A673 (cell line): ENCODE data around the gene ZNF860. TPM values are rescaled to one million over a fixed set of nuclear protein-coding genes. Genes with fewer than 3 reads are reported as not detected.

Experiments
- BruUV-seq: library from RNA; stranded (reverse); fragments of 400-500 nt; replicated peaks from 2 replicates; lab custom pipeline; 2021; lab: Mats Ljungman, UMichigan
- CTCF ChIA-PET: fragments of 300-600 bp; sonication (Branson Sonifier 250); formaldehyde crosslinking; loops from one replicate; lab custom pipeline; 2022; ENCODE audit warnings: antibody characterized with exemption; lab: Charles Lee
- POLR2A ChIA-PET: fragments of 300-600 bp; sonication (Branson Sonifier 250); formaldehyde crosslinking; loops from one replicate; lab custom pipeline; 2022; ENCODE audit warnings: antibody characterized with exemption; ENCODE audit not compliant: low non-redundant PET; lab: Charles Lee
- DNase-seq: peaks from one replicate; pipeline ENCODE4 v3.0.0-alpha.2; 2015; ENCODE audit warnings: low spot score
- H3K27ac ChIP-seq: fragments of 200-600 bp; sonication (generic); 2 replicates; pipeline ENCODE4 v1.5.1; 2016; ENCODE audit warnings: mixed run types, low read depth, mild to moderate bottlenecking, mixed read lengths, antibody characterized with exemption, low read length; ENCODE audit not compliant: poor library complexity, severe bottlenecking
- H3K27me3 ChIP-seq: fragments of 200-600 bp; sonication (generic); replicated peaks from 2 replicates; pipeline ENCODE4 v1.6.1; 2017; ENCODE audit warnings: mixed run types, low read depth, mild to moderate bottlenecking, mixed read lengths, antibody characterized with exemption, low read length; ENCODE audit not compliant: insufficient read depth, poor library complexity
- H3K36me3 ChIP-seq: fragments of 200-600 bp; sonication (generic); 2 replicates; pipeline ENCODE4 v1.6.1; 2016; ENCODE audit warnings: mixed run types, mild to moderate bottlenecking, mixed read lengths, antibody characterized with exemption, low read length; ENCODE audit not compliant: insufficient read depth, poor library complexity, severe bottlenecking
- H3K4me1 ChIP-seq: fragments of 200-600 bp; sonication (generic); 2 replicates; pipeline ENCODE4 v1.6.1; 2017; ENCODE audit warnings: mixed run types, mild to moderate bottlenecking, mixed read lengths, antibody characterized with exemption, low read length; ENCODE audit not compliant: insufficient read depth, poor library complexity, severe bottlenecking
- H3K4me3 ChIP-seq: fragments of 200-600 bp; sonication (generic); 2 replicates; pipeline ENCODE4 v1.5.1; 2016; ENCODE audit warnings: low read depth, mixed run types, mild to moderate bottlenecking, mixed read lengths, low read length; ENCODE audit not compliant: poor library complexity, severe bottlenecking
- H3K9me3 ChIP-seq: fragments of 200-600 bp; sonication (generic); 2 replicates; pipeline ENCODE4 v1.6.1; 2016; ENCODE audit warnings: mixed run types, low read depth, mild to moderate bottlenecking, mixed read lengths, antibody characterized with exemption, low read length; ENCODE audit not compliant: poor library complexity, severe bottlenecking
- CTCF ChIP-seq: fragments of 300-800, 200-600 bp; sonication (generic); conservative IDR thresholded peaks from 2 replicates; pipeline ENCODE4 v1.5.1; 2017; ENCODE audit warnings: low read depth, mild to moderate bottlenecking, antibody characterized with exemption, low read length, moderate library complexity, mixed read lengths
- EZH2 ChIP-seq: fragments of 200-600 bp; sonication (generic); IDR thresholded peaks from 2 replicates; pipeline ENCODE4 v1.6.1; 2017; ENCODE audit warnings: borderline replicate concordance, low read depth, mild to moderate bottlenecking, mixed read lengths, antibody characterized with exemption, low read length; ENCODE audit not compliant: poor library complexity, severe bottlenecking
- intact Hi-C: fragments of 100-400 bp; cut with micrococcal nuclease; formaldehyde crosslinking; loops from one replicate; pipeline ENCODE4 v1.10.0; 2022; ENCODE audit not compliant: unreplicated experiment
- total RNA-seq: library from RNA; stranded (reverse); gene quantifications from 2 replicates; pipeline ENCODE4 v1.2.3, GENCODE V29; 2021

The ZNF860 gene
- total RNA-seq, 1 experiment from 2014 or later: not detected

GRCh38 chr3:31953636-31954035 lies 27.9 kb upstream of the ZNF860 start:
- Histone ChIP-seq H3K27ac (no peak overlapping the region), H3K27me3 (no peaks in the 10 kb centered on the region), H3K9me3 (peaks cover 5% of the 10 kb centered on the region), H3K4me1 (no peaks in the 10 kb centered on the region), H3K4me3 (no peak overlapping the region), H3K36me3 (no peaks in the 10 kb centered on the region)
- CTCF ChIA-PET: no interaction called here
- BruUV-seq: no TSS peak
- no peak for TF ChIP-seq EZH2
- TF ChIP-seq CTCF: no peak
- POLR2A ChIA-PET: no interaction called here
- intact Hi-C loops: no loop called here
- DNase-seq: no peak

GRCh38 chr3:31955581-31955980 lies 26.0 kb upstream of the ZNF860 start:
- Histone ChIP-seq H3K27me3 (no peaks in the 10 kb centered on the region), H3K27ac (no peak overlapping the region), H3K4me1 (peaks cover 4% of the 10 kb centered on the region), H3K36me3 (no peaks in the 10 kb centered on the region), H3K4me3 (no peak overlapping the region), H3K9me3 (peaks cover 5% of the 10 kb centered on the region)
- no TSS peak for BruUV-seq
- intact Hi-C loops: no loop called here
- CTCF ChIA-PET: no interaction called here
- TF ChIP-seq EZH2 (no peak), CTCF (no peak)
- DNase-seq: no peak
- POLR2A ChIA-PET: no interaction called here

- H3K27me3 ChIP-seq: no peaks in the 10 kb centered on the region
- H3K4me1 ChIP-seq: peaks cover 4% of the 10 kb centered on the region
- peaks cover 5% of the 10 kb centered on the region for H3K9me3 ChIP-seq
- H3K36me3 ChIP-seq: no peaks in the 10 kb centered on the region
- ChIA-PET CTCF (no interaction called here), POLR2A (no interaction called here)
- BruUV-seq: no TSS peak
- no peak for DNase-seq
- intact Hi-C loops: no loop called here
- no peak overlapping the region for H3K27ac ChIP-seq
- H3K4me3 ChIP-seq: no peak overlapping the region
- TF ChIP-seq CTCF: no peak
- TF ChIP-seq EZH2: no peak
These were observed 24.4 kb upstream of the ZNF860 start for GRCh38 chr3:31957106-31957505.
